ENCODE data around the gene CCT5.
"Not testable (repeated sequence)": the region's sequence is repeated elsewhere in the genome, so short reads cannot be mapped to it uniquely, and the experiment has no call there.

Gene CCT5

DNA sequence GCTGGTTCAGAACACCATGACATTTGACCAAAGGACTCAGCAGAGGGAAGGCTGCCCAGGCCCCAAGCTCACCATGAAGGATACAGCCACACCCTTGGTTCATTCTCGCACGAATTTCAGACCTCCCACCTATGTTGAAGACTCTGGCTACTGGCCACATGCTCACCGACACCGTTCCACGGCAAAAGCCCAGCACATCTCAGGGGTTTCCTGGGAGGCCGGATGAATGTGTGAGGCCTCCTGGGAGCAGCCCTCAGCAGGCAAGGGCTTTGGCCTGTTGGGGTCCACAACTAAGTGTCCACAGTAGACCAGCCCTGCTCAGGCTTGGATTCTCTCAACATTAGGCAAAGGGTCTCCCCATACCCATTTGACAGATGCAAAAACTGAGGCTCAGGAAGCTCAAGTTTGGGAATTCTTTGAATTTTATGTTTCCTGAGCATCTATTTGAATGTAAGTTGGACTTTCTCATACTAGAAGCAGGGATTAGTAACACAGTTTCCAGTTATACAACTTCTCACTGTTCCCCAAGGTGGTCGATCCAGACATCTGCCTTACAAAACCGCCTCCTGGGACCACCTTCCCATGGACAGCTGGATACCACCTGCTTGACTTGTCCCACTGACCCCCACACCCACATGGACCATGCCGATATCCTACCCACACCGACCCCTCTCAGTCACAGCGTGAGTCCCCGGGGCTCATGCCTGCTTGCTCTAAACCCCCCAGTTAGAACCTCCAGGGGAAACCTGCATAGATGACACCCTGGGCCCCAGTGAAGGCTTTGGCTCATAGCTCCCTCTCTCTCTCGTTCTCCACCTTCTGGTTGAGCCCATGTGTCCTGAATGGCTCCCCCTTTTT, 27.9 kb downstream of the CCT5 start:
- DNase-seq, result no peak

- no peak for DNase-seq
Observed at GRCh38 chr5:10278658-10279279, 28.7 kb downstream of the CCT5 start.

DNA sequence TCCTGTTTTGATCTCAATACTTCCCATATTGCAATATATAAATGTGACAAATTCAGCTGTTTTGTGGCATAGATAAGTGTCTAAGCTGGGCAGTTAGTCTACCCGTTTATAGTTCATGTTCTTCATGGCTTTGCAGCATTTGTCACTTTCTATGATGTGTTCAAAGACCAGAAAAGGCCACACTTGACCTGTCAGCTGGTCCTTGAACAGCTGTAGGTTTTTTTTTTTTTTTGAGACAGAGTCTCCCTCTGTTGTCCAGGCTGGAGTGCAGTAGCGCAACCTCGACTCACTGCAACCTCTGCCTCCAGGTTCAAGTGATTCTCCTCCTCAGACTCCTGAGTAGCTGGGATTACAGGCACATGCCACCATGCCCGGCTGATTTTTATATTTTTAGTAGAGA, 29.2 kb downstream of the CCT5 start:
- no peak for DNase-seq

DNA sequence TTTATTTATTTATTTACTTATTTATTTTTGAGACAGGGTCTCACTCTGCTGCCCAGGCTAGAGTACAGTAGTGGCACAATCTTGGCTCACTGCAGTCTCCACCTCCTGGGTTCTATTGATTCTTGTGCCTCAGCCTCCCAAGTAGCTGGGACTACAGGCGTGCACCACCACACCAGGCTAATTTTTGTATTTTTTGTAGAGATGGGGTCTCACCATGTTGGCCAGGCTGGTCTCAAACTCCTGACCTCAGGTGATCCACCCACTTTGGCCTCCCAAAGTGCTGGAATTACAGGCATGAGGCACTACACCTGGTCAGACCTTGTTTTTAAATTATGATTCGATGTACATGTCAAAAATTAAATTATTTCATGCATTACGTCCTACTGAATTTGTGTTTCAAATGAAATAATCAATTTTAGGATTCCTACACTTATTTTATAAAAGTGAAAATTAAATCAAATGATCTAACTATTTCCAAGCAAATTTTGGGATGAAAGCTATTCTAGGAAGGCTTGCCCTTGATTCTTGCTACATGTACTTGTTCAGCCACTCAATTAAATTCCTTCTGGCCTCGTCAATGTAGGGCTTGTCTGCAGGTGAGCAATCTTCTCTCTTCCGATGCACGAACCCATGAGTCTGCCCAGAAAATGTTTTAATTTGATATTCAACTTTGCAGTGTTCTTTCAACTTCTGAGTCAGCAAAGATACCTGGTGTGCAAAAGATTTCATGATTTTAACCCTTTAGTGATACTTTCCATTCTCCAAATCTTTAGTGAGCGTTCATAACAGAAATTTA, 30.0 kb downstream of the CCT5 start:
- DNase-seq, result no peak

- peak; percentile 41 for DNase-seq
Observed at GRCh38 chr5:10283927-10284635, 34.0 kb downstream of the CCT5 start.

DNA sequence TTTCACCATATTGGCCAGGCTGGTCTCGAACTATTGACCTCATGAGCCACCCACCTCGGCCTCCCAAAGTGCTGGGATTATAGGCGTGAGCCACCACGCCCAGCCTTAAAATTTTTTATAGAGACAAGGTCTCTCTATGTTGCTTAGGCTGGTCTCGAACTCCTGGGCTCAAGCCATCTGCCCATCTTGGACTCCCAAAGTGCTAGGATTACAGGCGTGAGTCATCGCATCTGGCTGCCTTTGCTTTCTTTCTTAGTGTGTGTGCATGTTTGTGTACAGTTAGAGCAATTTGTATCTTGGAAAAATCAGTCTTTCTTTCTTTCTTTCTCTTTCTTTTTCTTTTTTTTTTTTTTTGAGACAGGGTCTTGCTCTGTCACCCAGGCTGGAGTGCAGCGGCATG, 35.3 kb downstream of the CCT5 start:
- not testable (repeated sequence) for DNase-seq

GRCh38 chr5:10286162-10286861, 36.2 kb downstream of the CCT5 start:
- DNase-seq, result no peak

- no peak for DNase-seq
Observed at GRCh38 chr5:10286862-10287227, 36.8 kb downstream of the CCT5 start.

- peak; percentile 85 for DNase-seq
Observed at GRCh38 chr5:10288592-10289219, 38.6 kb downstream of the CCT5 start.

DNA sequence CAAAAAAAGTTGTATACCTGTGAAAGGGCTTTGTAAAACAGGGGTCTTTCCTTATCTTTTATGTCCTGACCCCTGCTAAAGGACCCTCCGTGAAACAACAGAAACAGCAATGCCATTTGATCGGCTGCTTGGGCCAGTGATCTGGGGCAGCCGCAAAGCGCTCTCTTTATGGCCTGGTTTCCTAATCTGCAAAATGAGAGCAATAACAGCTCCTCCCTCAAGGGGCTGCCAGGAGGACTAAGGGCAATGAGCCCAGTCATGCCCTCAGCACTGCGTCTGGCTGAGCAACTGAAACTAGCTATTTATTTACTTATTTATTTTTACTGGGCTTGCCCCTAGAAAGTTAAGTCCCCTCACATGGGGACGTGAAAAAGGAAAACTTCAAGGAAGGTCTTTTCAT, 39.3 kb downstream of the CCT5 start:
- DNase-seq, result no peak

DNA sequence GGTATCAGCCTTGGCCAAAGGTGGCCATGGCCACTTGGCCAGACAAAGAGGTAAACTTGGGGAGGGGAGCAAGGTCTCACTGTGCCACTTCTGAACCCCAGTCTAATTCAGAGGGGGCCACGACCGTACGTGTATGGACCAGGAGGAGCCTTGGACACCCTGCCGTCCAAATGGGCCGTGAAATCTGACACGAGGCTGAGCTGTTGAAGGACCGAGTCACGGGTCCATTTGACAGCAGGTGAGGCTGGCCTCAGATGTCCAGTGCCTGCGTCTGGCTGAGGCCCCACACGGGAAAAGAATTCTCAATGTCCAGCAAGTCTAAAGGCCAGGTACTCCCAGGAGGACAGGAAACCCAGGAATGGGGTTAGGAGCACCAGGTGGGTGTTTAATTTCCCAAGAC, 39.9 kb downstream of the CCT5 start:
- no peak for DNase-seq

DNA sequence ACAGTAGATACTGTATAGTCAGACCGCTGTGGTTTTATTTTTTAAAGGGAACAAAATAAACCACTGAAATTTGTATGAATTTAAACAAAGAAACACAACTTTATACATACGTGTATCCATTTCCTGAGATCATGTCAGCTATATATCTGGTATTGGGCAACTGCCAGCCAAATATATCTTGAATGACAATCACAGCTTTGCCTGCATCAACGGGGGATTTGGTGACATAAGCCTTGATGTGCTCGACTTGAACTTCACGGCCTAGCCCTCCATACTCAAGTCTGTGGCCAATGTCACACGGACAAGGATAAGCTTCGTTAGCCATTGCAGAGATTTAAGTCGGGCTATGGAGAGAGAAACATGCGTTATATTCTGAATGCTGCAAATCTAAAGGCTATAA, 40.4 kb downstream of the CCT5 start:
- DNase-seq, result no peak

- peak; percentile 88 for DNase-seq
Observed at GRCh38 chr5:10291692-10292339, 41.7 kb downstream of the CCT5 start.

DNA sequence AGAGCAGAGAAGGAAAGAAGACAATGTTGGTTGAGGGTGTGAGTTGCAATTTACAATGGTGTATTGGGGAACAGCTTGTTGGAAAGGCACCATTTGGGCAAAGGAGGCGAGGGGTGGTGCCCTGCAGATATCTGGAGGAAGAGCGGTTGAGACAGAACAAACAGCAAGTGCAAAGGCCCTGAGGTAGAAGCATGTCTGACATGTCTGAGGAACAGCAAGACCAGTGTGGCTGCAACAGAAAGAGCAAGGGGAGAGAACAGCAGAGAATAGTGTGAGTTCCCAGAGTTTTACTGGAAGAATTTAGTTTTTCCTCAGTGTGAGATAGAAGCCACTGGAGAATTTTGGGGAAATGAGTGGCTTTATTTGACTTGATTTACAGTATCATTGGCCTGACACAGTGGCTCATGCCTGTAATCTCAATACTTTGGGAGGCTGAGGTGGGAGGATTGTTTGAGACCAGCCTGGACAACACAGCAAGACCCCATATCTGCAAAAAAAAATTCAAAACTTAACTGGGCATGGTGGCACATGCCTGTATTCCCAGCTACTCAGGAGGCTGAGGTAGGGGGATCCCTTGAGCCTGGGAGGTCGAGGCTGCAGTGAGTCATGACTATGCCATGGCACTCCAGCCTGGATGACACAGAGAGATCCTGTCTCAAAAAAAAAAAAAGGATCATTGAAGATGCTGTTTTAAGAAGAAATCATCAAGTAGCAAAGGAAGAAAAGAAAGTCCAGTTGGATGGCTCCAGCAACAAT, 44.0 kb downstream of the CCT5 start:
- no peak for DNase-seq

GRCh38 chr5:10295619-10296326, 45.7 kb downstream of the CCT5 start:
- DNase-seq, result no peak

GRCh38 chr5:10297646-10298204, 47.6 kb downstream of the CCT5 start:
- no peak for DNase-seq

DNA sequence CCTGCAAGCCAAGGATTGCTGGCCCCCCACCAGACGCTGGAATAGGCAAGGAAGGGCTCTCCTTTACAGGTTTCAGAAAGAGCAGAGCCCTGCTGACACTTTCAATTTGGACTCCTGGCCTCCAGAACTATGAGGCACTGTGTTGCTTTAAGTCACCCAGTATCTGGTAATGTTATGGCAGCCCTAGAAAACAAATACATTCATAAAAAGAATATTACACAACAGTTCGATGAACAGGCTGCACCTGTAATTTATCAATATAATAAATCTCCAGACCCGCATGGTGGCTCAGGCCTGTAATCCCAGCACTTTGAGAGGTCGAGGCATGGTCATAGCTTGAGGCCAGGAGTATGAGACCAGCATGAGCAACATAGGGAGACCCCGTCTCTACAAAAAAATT, 50.2 kb downstream of the CCT5 start:
- no peak for DNase-seq

GRCh38 chr5:10301266-10301665, 51.2 kb downstream of the CCT5 start:
- DNase-seq, result no peak

DNA sequence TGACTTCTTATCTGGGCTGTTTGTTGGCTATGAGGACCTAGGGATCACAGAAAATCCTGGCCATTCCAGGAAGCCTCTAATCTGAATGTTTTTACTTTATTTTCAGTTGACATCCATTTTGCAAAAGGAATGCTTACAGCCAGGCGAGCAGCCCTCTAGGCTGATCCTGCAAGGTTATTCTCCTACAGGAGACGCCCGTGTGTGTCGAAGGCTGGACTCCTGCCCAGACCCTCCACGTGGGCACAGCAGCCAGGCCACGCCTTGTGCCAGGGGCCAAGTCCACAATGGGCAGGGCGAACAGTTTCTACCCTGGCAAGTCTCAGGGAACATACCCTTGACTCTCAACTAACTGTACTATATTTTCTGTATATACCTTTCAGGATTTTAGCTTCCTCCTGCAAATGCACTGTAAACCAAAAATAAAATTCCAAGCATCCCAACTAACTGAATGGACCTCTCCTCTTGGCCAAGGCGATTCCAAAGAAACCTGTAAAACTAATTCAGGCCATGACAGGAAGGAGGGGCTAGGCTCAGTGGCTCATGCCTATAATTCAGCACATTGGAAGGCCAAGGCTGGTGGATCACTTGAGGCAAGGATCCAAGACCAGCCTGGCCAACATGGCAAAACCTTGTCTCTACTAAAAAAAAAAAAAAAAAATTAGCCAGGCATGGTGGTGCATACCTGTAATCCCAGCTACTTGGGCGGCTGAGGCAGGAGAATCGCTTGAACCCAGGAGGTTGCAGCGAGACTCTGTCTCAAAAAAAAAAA, 51.9 kb downstream of the CCT5 start:
- no peak for DNase-seq
